MM.1S (cell line): ENCODE measurements around the gene ALG8.

Source experiments
- DNase-seq: peaks from one replicate; pipeline ENCODE4 v3.0.0-alpha.2; 2015
- H2AFZ ChIP-seq: fragments of 300-600 bp; sonication (generic); 2 replicates; pipeline ENCODE4 v1.6.0; 2016; ENCODE audit warnings: antibody characterized with exemption, low read length
- H3F3A ChIP-seq: fragments of 300-600 bp; sonication (generic); 2 replicates; pipeline ENCODE4 v1.6.1; 2016; ENCODE audit warnings: mild to moderate bottlenecking, antibody characterized with exemption, low read length, moderate library complexity, mixed read lengths; ENCODE audit not compliant: insufficient read depth
- H3K27ac ChIP-seq: fragments of 300-600 bp; sonication (generic); 2 replicates; pipeline ENCODE4 v1.5.1; 2016; ENCODE audit warnings: mild to moderate bottlenecking, low read length
- H3K27me3 ChIP-seq: fragments of 300-600 bp; sonication (generic); replicated peaks from 2 replicates; pipeline ENCODE4 v1.6.0; 2016; ENCODE audit warnings: low read length; ENCODE audit not compliant: insufficient read depth
- H3K36me3 ChIP-seq: fragments of 300-600 bp; sonication (generic); replicated peaks from 2 replicates; pipeline ENCODE4 v1.6.1; 2016; ENCODE audit warnings: mild to moderate bottlenecking, low read length, mixed read lengths; ENCODE audit not compliant: insufficient read depth
- H3K4me1 ChIP-seq: fragments of 300-600 bp; sonication (generic); 2 replicates; pipeline ENCODE4 v1.6.1; 2016; ENCODE audit warnings: low read length, mixed read lengths
- H3K4me2 ChIP-seq: fragments of 300-600 bp; sonication (generic); 2 replicates; pipeline ENCODE4 v1.6.0; 2016; ENCODE audit warnings: low read depth, low read length
- H3K4me3 ChIP-seq: fragments of 300-600 bp; sonication (generic); 2 replicates; pipeline ENCODE4 v1.5.1; 2016; ENCODE audit warnings: low read length, mixed read lengths
- H3K79me2 ChIP-seq: fragments of 300-600 bp; sonication (generic); 2 replicates; pipeline ENCODE4 v1.6.1; 2016; ENCODE audit warnings: mixed run types, low read length, mixed read lengths
- H3K9ac ChIP-seq: fragments of 300-600 bp; sonication (generic); 2 replicates; pipeline ENCODE4 v1.6.1; 2016; ENCODE audit warnings: low read length, mixed read lengths
- H3K9me2 ChIP-seq: fragments of 300-600 bp; sonication (generic); replicated peaks from 2 replicates; pipeline ENCODE4 v1.6.1; 2016; ENCODE audit warnings: mild to moderate bottlenecking, low read length, mixed read lengths; ENCODE audit not compliant: insufficient read depth
- H3K9me3 ChIP-seq: fragments of 300-600 bp; sonication (generic); replicated peaks from 2 replicates; pipeline ENCODE4 v1.6.1; 2016; ENCODE audit warnings: mild to moderate bottlenecking, low read length, mixed read lengths; ENCODE audit not compliant: insufficient read depth
- H4K20me1 ChIP-seq: fragments of 300-600 bp; sonication (generic); 2 replicates; pipeline ENCODE4 v1.6.1; 2016; ENCODE audit warnings: mild to moderate bottlenecking, low read length, moderate library complexity, mixed read lengths; ENCODE audit not compliant: insufficient read depth
- EZH2 ChIP-seq: fragments of 300-600 bp; sonication (generic); optimal IDR thresholded peaks from 2 replicates; pipeline ENCODE3; 2017; ENCODE audit warnings: low read depth, mild to moderate bottlenecking, antibody characterized with exemption, low read length, mixed read lengths
- EZH2phosphoT487 ChIP-seq: fragments of 300-600 bp; sonication (generic); IDR thresholded peaks from 2 replicates; pipeline ENCODE4 v1.6.1; 2018; ENCODE audit warnings: antibody characterized with exemption, low read length
- TF ChIP-seq, protein P1 (sequence below): fragments of 300-600 bp; sonication (generic); IDR thresholded peaks from 2 replicates; pipeline ENCODE4 v1.5.1; 2016; ENCODE audit warnings: antibody characterized with exemption, low read length, mixed read lengths

The ALG8 gene

DNA sequence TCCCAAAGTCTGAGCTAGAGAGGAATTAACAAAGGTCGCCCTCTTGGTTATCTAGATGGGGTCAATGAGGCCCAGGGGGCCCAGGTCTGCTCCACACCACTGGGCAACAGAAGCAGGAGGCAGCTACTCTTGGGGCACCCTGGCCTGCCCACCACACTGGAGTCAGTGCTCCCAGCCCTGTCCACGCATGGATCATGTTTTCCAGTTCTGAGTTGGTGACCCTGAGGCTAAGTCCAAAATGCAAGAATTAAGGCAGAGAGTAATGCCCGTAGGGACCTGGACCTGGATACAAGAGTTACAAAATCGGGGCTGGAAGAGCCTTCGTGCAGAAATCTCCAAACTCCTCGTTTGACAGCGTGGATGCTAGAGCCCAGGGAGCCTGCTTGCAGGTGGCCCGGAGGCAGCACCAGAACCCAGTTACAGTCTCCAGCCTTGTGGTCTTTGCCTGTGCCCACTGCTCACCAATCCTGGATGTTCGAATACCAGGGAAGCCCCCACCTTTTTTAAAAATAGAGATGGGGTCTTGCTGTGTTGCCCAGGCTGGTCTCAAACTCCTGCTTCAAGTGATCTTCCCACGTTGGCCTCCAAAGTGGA, 81.9 kb downstream of the ALG8 start:
- no peaks in the 10 kb centered on the region for H3K79me2 ChIP-seq
- no peak for DNase-seq
- TF ChIP-seq EZH2 (no peak), EZH2phosphoT487 (no peak)
- TF ChIP-seq, protein P1, sequence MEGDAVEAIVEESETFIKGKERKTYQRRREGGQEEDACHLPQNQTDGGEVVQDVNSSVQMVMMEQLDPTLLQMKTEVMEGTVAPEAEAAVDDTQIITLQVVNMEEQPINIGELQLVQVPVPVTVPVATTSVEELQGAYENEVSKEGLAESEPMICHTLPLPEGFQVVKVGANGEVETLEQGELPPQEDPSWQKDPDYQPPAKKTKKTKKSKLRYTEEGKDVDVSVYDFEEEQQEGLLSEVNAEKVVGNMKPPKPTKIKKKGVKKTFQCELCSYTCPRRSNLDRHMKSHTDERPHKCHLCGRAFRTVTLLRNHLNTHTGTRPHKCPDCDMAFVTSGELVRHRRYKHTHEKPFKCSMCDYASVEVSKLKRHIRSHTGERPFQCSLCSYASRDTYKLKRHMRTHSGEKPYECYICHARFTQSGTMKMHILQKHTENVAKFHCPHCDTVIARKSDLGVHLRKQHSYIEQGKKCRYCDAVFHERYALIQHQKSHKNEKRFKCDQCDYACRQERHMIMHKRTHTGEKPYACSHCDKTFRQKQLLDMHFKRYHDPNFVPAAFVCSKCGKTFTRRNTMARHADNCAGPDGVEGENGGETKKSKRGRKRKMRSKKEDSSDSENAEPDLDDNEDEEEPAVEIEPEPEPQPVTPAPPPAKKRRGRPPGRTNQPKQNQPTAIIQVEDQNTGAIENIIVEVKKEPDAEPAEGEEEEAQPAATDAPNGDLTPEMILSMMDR = no peak
- no peak overlapping the region for H3K27ac ChIP-seq
- H3K4me3 ChIP-seq = no peak overlapping the region
- no peak overlapping the region for H2AFZ ChIP-seq
- no peaks in the 10 kb centered on the region for H4K20me1 ChIP-seq
- no peaks in the 10 kb centered on the region for H3K36me3 ChIP-seq
- no peaks in the 10 kb centered on the region for H3F3A ChIP-seq
- no peak overlapping the region for H3K4me2 ChIP-seq
- H3K4me1 ChIP-seq = no peaks in the 10 kb centered on the region
- H3K9ac ChIP-seq = no peak overlapping the region
- H3K27me3 ChIP-seq = no peaks in the 10 kb centered on the region
- no peaks in the 10 kb centered on the region for H3K9me2 ChIP-seq
- H3K9me3 ChIP-seq = no peaks in the 10 kb centered on the region

DNA sequence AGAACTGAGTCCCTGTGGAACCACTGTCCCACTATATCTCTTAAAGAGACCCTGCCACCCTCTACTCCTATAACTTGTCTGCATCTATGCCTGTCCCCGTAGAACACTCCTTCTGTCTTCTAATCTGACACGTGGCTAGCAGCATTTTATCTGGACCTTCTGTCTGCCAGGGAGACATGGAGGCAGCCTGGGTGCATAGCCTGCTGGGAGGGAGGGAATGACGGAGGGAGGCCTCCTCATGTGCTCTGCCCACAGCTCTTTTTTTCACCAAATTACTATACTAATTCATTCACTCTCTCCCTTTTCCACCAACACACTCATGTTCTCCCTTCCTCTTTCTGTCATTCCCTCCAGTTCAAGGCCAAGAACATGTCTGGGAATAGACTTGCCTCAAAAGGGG, 83.3 kb downstream of the ALG8 start:
- no peaks in the 10 kb centered on the region for H3F3A ChIP-seq
- H3K27ac ChIP-seq = no peak overlapping the region
- H3K27me3 ChIP-seq = no peaks in the 10 kb centered on the region
- H3K4me2 ChIP-seq = no peak overlapping the region
- no peaks in the 10 kb centered on the region for H3K9me3 ChIP-seq
- no peaks in the 10 kb centered on the region for H3K36me3 ChIP-seq
- H3K9ac ChIP-seq = no peak overlapping the region
- H4K20me1 ChIP-seq = no peaks in the 10 kb centered on the region
- no peak overlapping the region for H3K4me3 ChIP-seq
- H2AFZ ChIP-seq = no peak overlapping the region
- no peaks in the 10 kb centered on the region for H3K9me2 ChIP-seq
- no peak for TF ChIP-seq EZH2
- TF ChIP-seq, protein P1 = no peak
- no peak for TF ChIP-seq EZH2phosphoT487
- no peaks in the 10 kb centered on the region for H3K79me2 ChIP-seq
- H3K4me1 ChIP-seq = no peaks in the 10 kb centered on the region
- DNase-seq = no peak

DNA sequence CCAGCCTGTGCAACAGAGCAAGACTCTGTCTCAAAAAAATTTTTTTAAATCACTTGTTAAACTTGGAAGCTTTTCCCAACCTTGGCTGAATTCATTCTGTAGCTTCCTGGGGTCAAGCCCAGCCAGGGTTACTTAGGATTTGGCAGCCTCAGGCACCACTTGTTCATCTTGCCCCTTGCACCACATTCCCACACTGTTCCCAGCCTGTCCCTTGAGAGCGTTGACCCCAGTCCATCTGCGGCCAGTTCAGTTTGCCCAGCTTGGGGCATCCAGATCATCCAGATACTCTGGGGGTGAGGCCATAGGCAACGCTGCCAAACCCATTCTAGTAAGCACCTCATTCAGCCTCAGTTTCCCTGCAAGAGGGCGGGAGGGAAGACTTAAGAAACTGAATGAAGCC, 84.5 kb downstream of the ALG8 start:
- Histone ChIP-seq H3K4me3 (no peak overlapping the region), H3K9ac (no peak overlapping the region), H3K36me3 (no peaks in the 10 kb centered on the region), H4K20me1 (no peaks in the 10 kb centered on the region), H3K79me2 (no peaks in the 10 kb centered on the region), H3K4me1 (no peaks in the 10 kb centered on the region), H3K27ac (no peak overlapping the region), H3K4me2 (no peak overlapping the region), H2AFZ (no peak overlapping the region), H3K27me3 (no peaks in the 10 kb centered on the region), H3F3A (no peaks in the 10 kb centered on the region), H3K9me3 (no peaks in the 10 kb centered on the region), H3K9me2 (no peaks in the 10 kb centered on the region)
- no peak for DNase-seq
- TF ChIP-seq EZH2phosphoT487 (no peak), EZH2 (no peak)
- TF ChIP-seq, protein P1 = no peak
